Prostate gland (tissue), 2 donors: ENCODE data around the gene CNEP1R1.

Experiments
- POLR2A ChIP-seq: fragments of 450-650 bp; IDR thresholded peaks from one replicate; pipeline ENCODE4 v1.6.1; 2016; ENCODE audit warnings: antibody characterized with exemption, mild to moderate bottlenecking
- POLR2AphosphoS5 ChIP-seq: sonication (generic); formaldehyde crosslinking; IDR thresholded peaks from one replicate; pipeline ENCODE4 v1.6.1; 2017; ENCODE audit warnings: antibody characterized with exemption
- TF ChIP-seq, protein P1 (sequence below), 4 experiments: fragments of 200-600 bp in 2 of 4; fragments of 450-650 bp in 2 of 4; sonication (generic) in 2 of 4; IDR thresholded peaks; 1 replicate in 3 of 4; 2 replicates in 1 of 4; pipeline ENCODE4 v1.5.1; 2016 to 2019; ENCODE audit warnings: antibody characterized with exemption in 4 of 4, mild to moderate bottlenecking in 2 of 4, moderate library complexity in 2 of 4

DNA sequence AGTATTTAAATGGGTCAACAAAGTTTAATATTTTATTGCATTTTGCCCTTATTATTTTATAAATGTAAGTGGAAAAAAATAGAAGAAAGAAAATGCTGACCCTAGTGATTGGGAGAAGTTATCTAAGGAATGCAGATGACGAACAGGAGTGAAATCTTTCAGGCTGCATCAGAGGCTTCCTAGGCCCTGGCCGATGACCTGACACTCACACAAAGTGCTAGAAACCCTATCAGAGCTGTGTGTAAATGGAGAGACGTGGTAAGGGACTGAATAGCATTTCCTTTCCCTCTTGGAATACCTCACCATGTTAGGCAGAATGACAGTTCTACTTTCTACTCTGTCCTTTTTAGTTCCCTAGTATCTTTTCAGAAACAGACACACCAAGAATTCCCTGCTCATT, 44.9 kb upstream of the CNEP1R1 start:
- TF ChIP-seq, protein P1, sequence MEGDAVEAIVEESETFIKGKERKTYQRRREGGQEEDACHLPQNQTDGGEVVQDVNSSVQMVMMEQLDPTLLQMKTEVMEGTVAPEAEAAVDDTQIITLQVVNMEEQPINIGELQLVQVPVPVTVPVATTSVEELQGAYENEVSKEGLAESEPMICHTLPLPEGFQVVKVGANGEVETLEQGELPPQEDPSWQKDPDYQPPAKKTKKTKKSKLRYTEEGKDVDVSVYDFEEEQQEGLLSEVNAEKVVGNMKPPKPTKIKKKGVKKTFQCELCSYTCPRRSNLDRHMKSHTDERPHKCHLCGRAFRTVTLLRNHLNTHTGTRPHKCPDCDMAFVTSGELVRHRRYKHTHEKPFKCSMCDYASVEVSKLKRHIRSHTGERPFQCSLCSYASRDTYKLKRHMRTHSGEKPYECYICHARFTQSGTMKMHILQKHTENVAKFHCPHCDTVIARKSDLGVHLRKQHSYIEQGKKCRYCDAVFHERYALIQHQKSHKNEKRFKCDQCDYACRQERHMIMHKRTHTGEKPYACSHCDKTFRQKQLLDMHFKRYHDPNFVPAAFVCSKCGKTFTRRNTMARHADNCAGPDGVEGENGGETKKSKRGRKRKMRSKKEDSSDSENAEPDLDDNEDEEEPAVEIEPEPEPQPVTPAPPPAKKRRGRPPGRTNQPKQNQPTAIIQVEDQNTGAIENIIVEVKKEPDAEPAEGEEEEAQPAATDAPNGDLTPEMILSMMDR (IDR thresholded peaks at IDR 0.05) = no peak
- TF ChIP-seq POLR2A = no peak
- TF ChIP-seq POLR2AphosphoS5 = no peak
